Ascending aorta (tissue), 2 donors: Measurements from ENCODE around the gene CEPT1. TPM values are rescaled to one million over a fixed set of nuclear protein-coding genes. Genes with fewer than 3 reads are reported as not detected.

Experiments used
- DNase-seq, 2 donors: peaks; one replicate each; pipeline ENCODE4 v3.0.0-alpha.2; 2019; ENCODE audit warnings: low spot score in 2 of 2
- H3K27ac ChIP-seq, 2 donors: fragments of 200-600 bp; sonication (generic); one replicate each; pipeline ENCODE4 v1.5.1; 2016 to 2017; ENCODE audit warnings: mild to moderate bottlenecking in 1 of 2
- H3K27me3 ChIP-seq: fragments of 200-600 bp; sonication (generic); one replicate; pipeline ENCODE4 v1.5.1; 2017
- H3K36me3 ChIP-seq, 2 donors: fragments of 200-600 bp; sonication (generic); one replicate each; pipeline ENCODE4 v1.5.1; 2016
- H3K4me1 ChIP-seq, 2 donors: fragments of 200-600 bp; sonication (generic); one replicate each; pipeline ENCODE4 v1.5.1; 2016 to 2017; ENCODE audit warnings: mild to moderate bottlenecking in 1 of 2
- H3K4me3 ChIP-seq, 2 donors: fragments of 200-600 bp; sonication (generic); one replicate each; pipeline ENCODE4 v1.5.1; 2016 to 2017; ENCODE audit warnings: mild to moderate bottlenecking in 1 of 2
- H3K9me3 ChIP-seq, 2 donors: fragments of 200-600 bp; sonication (generic); one replicate each; pipeline ENCODE4 v1.5.1; 2016
- intact Hi-C: fragments of 100-400 bp; cut with DNase I; formaldehyde crosslinking; loops from one replicate; pipeline ENCODE4 v1.15.1; 2023
- total RNA-seq: library from RNA; depleted of rRNA; stranded (reverse); fragments of >200 nt; gene quantifications from one replicate; pipeline ENCODE4 v1.1.0, GENCODE V29; 2016
- TF ChIP-seq, protein P1 (sequence below), 3 experiments: fragments of 200-600 bp in 2 of 3; fragments of 450-650 bp in 1 of 3; sonication (generic) in 2 of 3; IDR thresholded peaks; one replicate each; pipeline ENCODE4 v1.5.1; 2016 to 2019; ENCODE audit warnings: antibody characterized with exemption in 3 of 3, mild to moderate bottlenecking in 1 of 3, moderate library complexity in 1 of 3

The CEPT1 gene
- total RNA-seq, 1 donor from 2014 or later = 6.6 TPM

GRCh38 chr1:111129376-111129775, 10.6 kb upstream of the CEPT1 start:
- Histone ChIP-seq H3K27ac (no peak overlapping the region), H3K4me1 (no peaks in the 10 kb centered on the region), H3K27me3 (no peaks in the 10 kb centered on the region), H3K4me3 (no peak overlapping the region), H3K9me3 (no peaks in the 10 kb centered on the region), H3K36me3 (peaks cover 26 to 27% of the 10 kb centered on the region in 2 donors)
- intact Hi-C loops = no loop called here
- no peak for DNase-seq
- TF ChIP-seq, protein P1, sequence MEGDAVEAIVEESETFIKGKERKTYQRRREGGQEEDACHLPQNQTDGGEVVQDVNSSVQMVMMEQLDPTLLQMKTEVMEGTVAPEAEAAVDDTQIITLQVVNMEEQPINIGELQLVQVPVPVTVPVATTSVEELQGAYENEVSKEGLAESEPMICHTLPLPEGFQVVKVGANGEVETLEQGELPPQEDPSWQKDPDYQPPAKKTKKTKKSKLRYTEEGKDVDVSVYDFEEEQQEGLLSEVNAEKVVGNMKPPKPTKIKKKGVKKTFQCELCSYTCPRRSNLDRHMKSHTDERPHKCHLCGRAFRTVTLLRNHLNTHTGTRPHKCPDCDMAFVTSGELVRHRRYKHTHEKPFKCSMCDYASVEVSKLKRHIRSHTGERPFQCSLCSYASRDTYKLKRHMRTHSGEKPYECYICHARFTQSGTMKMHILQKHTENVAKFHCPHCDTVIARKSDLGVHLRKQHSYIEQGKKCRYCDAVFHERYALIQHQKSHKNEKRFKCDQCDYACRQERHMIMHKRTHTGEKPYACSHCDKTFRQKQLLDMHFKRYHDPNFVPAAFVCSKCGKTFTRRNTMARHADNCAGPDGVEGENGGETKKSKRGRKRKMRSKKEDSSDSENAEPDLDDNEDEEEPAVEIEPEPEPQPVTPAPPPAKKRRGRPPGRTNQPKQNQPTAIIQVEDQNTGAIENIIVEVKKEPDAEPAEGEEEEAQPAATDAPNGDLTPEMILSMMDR (IDR thresholded peaks at IDR 0.05) = no peak

- intact Hi-C loops = no loop called here
- Histone ChIP-seq H3K27ac (no peak overlapping the region), H3K36me3 (peaks cover 13 to 22% of the 10 kb centered on the region in 2 donors), H3K4me3 (no peak overlapping the region), H3K27me3 (no peaks in the 10 kb centered on the region), H3K9me3 (no peaks in the 10 kb centered on the region), H3K4me1 (no peaks in the 10 kb centered on the region)
- TF ChIP-seq, protein P1 (IDR thresholded peaks at IDR 0.05) = no peak
- no peak for DNase-seq
These were observed 8.3 kb upstream of the CEPT1 start for GRCh38 chr1:111131693-111132092.

- Histone ChIP-seq H3K27me3 (no peaks in the 10 kb centered on the region), H3K27ac (no peak overlapping the region), H3K36me3 (peaks cover 11 to 15% of the 10 kb centered on the region in 2 donors), H3K9me3 (no peaks in the 10 kb centered on the region), H3K4me3 (no peak overlapping the region), H3K4me1 (no peaks in the 10 kb centered on the region)
- TF ChIP-seq, protein P1 (IDR thresholded peaks at IDR 0.05) = no peak
- no peak for DNase-seq
- intact Hi-C loops = no loop called here
These were observed 6.2 kb upstream of the CEPT1 start for GRCh38 chr1:111133866-111134265.

DNA sequence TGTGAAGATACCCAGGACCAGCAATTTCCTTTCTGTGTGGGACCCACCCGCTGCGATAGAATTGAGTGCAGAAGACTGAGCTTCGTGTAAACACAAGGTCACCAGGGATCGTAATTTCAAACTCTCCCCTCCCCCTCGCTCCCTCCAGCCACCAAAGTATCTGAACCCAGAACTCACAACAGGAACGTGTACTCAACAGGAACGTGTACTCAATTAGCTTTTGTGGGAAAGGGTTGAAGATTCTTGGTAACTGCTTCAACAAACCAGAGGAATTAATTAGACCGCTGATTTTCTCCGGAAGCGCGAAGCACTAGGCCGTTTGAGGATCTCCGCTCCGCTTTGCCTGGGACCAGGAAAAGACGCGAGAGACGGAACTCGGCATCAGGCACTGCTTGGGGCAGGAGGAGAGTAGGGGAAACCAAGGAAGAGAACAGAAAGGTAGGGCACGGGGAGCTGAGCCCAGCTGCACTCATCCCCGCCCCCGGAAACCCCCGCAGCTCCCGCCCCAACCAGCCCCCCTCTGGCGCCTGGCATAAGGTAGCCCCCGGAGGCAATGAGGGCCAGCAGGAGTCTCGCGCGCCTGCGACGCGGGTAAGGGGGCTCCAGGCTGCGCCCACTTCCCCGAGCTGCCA, 583 bp upstream of the CEPT1 start:
- Histone ChIP-seq H3K4me3 (peak overlapping the region; percentile 84 to 97), H3K9me3 (no peaks in the 10 kb centered on the region), H3K27me3 (no peaks in the 10 kb centered on the region), H3K27ac (peak overlapping the region; percentile 90 to 98), H3K36me3 (peaks cover 6 to 9% of the 10 kb centered on the region in 2 donors), H3K4me1 (peaks cover 0 to 15% of the 10 kb centered on the region in 2 donors)
- intact Hi-C loops = no loop called here
- DNase-seq = peak in 1 of 2 donors; percentile 66
- TF ChIP-seq, protein P1 (IDR thresholded peaks at IDR 0.05) = no peak

- no peaks in the 10 kb centered on the region for H3K27me3 ChIP-seq
- no peaks in the 10 kb centered on the region for H3K9me3 ChIP-seq
- H3K4me1 ChIP-seq = peaks cover 0 to 15% of the 10 kb centered on the region in 2 donors
- TF ChIP-seq, protein P1 (IDR thresholded peaks at IDR 0.05) = no peak
- peak overlapping the region; percentile 84 to 97 for H3K4me3 ChIP-seq
- peak overlapping the region; percentile 90 to 98 for H3K27ac ChIP-seq
- intact Hi-C loops = loop anchor here (2.0 to 10.0 kb wide), 2 partner anchors 308 to 614 kb away; partner anchors contain the start of genes ATP5PB, DDX20 and WDR77
- H3K36me3 ChIP-seq = peaks cover 0 to 9% of the 10 kb centered on the region in 2 donors
- DNase-seq = no peak
These were observed 601 bp downstream of the CEPT1 start for GRCh38 chr1:111140680-111140967.
